Cerebellar nuclear complex (tissue), 1 donor: Measurements from ENCODE around the gene CD6.

Experiments
- DNase-seq, 2 experiments: peaks; one replicate each; lab custom pipeline; 2025; lab: John Stamatoyannopoulos, UW

The CD6 gene

GRCh38 chr11:60985991-60986915 is 14.8 kb downstream of the CD6 start:
- DNase-seq, result no peak

- DNase-seq, result no peak
Measured at GRCh38 chr11:60987577-60988277, 16.2 kb downstream of the CD6 start.

GRCh38 chr11:60988658-60989057 is 17.2 kb downstream of the CD6 start:
- DNase-seq, result no peak

GRCh38 chr11:60989093-60989650 is 17.7 kb downstream of the CD6 start:
- no peak for DNase-seq

GRCh38 chr11:60991457-60991856 is 20.0 kb downstream of the CD6 start:
- DNase-seq, result no peak

GRCh38 chr11:60992842-60993409 is 21.4 kb downstream of the CD6 start:
- no peak for DNase-seq

- no peak for DNase-seq
Measured at GRCh38 chr11:60993615-60994014, 22.1 kb downstream of the CD6 start.

- DNase-seq, result no peak
Measured at GRCh38 chr11:60994541-60995080, 23.1 kb downstream of the CD6 start.

GRCh38 chr11:60995798-60996197 is 24.3 kb downstream of the CD6 start:
- no peak for DNase-seq

GRCh38 chr11:60996381-60997138 is 25.1 kb downstream of the CD6 start:
- no peak for DNase-seq

- no peak for DNase-seq
Measured at GRCh38 chr11:61000426-61000825, 28.9 kb downstream of the CD6 start.

GRCh38 chr11:61001931-61002330 is 30.5 kb downstream of the CD6 start:
- DNase-seq, result no peak

GRCh38 chr11:61002598-61002997 is 31.1 kb downstream of the CD6 start:
- DNase-seq, result no peak

- no peak for DNase-seq
Measured at GRCh38 chr11:61004180-61004611, 32.7 kb downstream of the CD6 start.

- no peak for DNase-seq
Measured at GRCh38 chr11:61004761-61005181, 33.3 kb downstream of the CD6 start.

- DNase-seq, result no peak
Measured at GRCh38 chr11:61007383-61007955, 36.0 kb downstream of the CD6 start.

- no peak for DNase-seq
Measured at GRCh38 chr11:61007956-61008896, 36.7 kb downstream of the CD6 start.

- DNase-seq, result no peak
Measured at GRCh38 chr11:61008971-61009370, 37.5 kb downstream of the CD6 start.

- DNase-seq, result no peak
Measured at GRCh38 chr11:61009392-61010275, 38.2 kb downstream of the CD6 start.
